Measurements from ENCODE around the gene RAB25. TPM values are rescaled to one million over a fixed set of nuclear protein-coding genes. Genes with fewer than 3 reads are reported as not detected.

Gene RAB25
- polyA plus RNA-seq, 1 donor (not counting 4 experiments of a cell fraction or from before 2014, with no cell fraction given), result 93.4 TPM

- Histone ChIP-seq H3K27ac (ENCODE audit: control insufficient read depth, insufficient read depth, low read length) (no peak overlapping the region), H3K79me2 (ENCODE audit: control insufficient read depth, insufficient read depth, low read length) (no peaks in the 10 kb centered on the region), H3K9me3 (ENCODE audit: control insufficient read depth, low read depth, low read length) (no peaks in the 10 kb centered on the region), H4K20me1 (ENCODE audit: control insufficient read depth, extremely low read depth, insufficient read depth, low read length) (no peaks in the 10 kb centered on the region), H3K9ac (ENCODE audit: control insufficient read depth, extremely low read depth, insufficient read depth, low read length) (no peak overlapping the region), H3K4me1 (ENCODE audit: control insufficient read depth, extremely low read depth, insufficient read depth, low read length) (no peaks in the 10 kb centered on the region), H3K36me3 (ENCODE audit: control insufficient read depth in 2 of 2, extremely low read depth in 1 of 2, insufficient read depth in 2 of 2, low read length in 2 of 2) (no peaks in the 10 kb centered on the region), H3K4me3 (ENCODE audit: control insufficient read depth in 2 of 3, extremely low read depth in 1 of 3, insufficient read depth in 2 of 3, low read depth in 1 of 3, low read length in 3 of 3) (no peak overlapping the region), H3K9me1 (ENCODE audit: control insufficient read depth, extremely low read depth, insufficient read depth, low read length) (no peaks in the 10 kb centered on the region), H3K4me2 (ENCODE audit: control insufficient read depth, extremely low read depth, insufficient read depth, low read depth, low read length) (no peak overlapping the region), H3K27me3 (ENCODE audit: control insufficient read depth, extremely low read depth, insufficient read depth, low read length) (peaks cover 4% of the 10 kb centered on the region), H2AFZ (ENCODE audit: control insufficient read depth, low read length) (no peak overlapping the region)
- DNase-seq (ENCODE audit: low read depth, low spot score) (no peak), FAIRE-seq (no peak)
- TF ChIP-seq EZH2 (IDR thresholded peaks at IDR 0.05; ENCODE audit: low read length) (no peak), CTCF (optimal IDR thresholded peaks at IDR 0.05 in 1 of 3, IDR thresholded peaks at IDR 0.05 in 1 of 3, conservative IDR thresholded peaks at IDR 0.05 in 1 of 3; ENCODE audit: extremely low read depth in 1 of 3, insufficient read depth in 2 of 3, low read length in 3 of 3) (peak; percentile 37 to 58 (median 56))
- dilution Hi-C loops (cut with MboI; ENCODE audit: extremely low pct_ligation_motif_present, low sequenced_read_pairs), result no loop called here
These were observed 35.1 kb upstream of the RAB25 start for GRCh38 chr1:156025876-156026275.

GRCh38 chr1:156026588-156026987 lies 34.4 kb upstream of the RAB25 start:
- no peak for DNase-seq (ENCODE audit: low read depth, low spot score)
- Histone ChIP-seq H2AFZ (ENCODE audit: control insufficient read depth, low read length) (no peak overlapping the region), H3K79me2 (ENCODE audit: control insufficient read depth, insufficient read depth, low read length) (no peaks in the 10 kb centered on the region), H3K9ac (ENCODE audit: control insufficient read depth, extremely low read depth, insufficient read depth, low read length) (no peak overlapping the region), H3K4me3 (ENCODE audit: control insufficient read depth in 2 of 3, extremely low read depth in 1 of 3, insufficient read depth in 2 of 3, low read depth in 1 of 3, low read length in 3 of 3) (no peak overlapping the region), H4K20me1 (ENCODE audit: control insufficient read depth, extremely low read depth, insufficient read depth, low read length) (no peaks in the 10 kb centered on the region), H3K9me3 (ENCODE audit: control insufficient read depth, low read depth, low read length) (no peaks in the 10 kb centered on the region), H3K4me1 (ENCODE audit: control insufficient read depth, extremely low read depth, insufficient read depth, low read length) (no peaks in the 10 kb centered on the region), H3K9me1 (ENCODE audit: control insufficient read depth, extremely low read depth, insufficient read depth, low read length) (no peaks in the 10 kb centered on the region), H3K36me3 (ENCODE audit: control insufficient read depth in 2 of 2, extremely low read depth in 1 of 2, insufficient read depth in 2 of 2, low read length in 2 of 2) (no peaks in the 10 kb centered on the region), H3K27me3 (ENCODE audit: control insufficient read depth, extremely low read depth, insufficient read depth, low read length) (peaks cover 4% of the 10 kb centered on the region), H3K4me2 (ENCODE audit: control insufficient read depth, extremely low read depth, insufficient read depth, low read depth, low read length) (no peak overlapping the region), H3K27ac (ENCODE audit: control insufficient read depth, insufficient read depth, low read length) (no peak overlapping the region)
- FAIRE-seq, result no peak
- no peak for TF ChIP-seq CTCF (optimal IDR thresholded peaks at IDR 0.05 in 1 of 3, IDR thresholded peaks at IDR 0.05 in 1 of 3, conservative IDR thresholded peaks at IDR 0.05 in 1 of 3; ENCODE audit: extremely low read depth in 1 of 3, insufficient read depth in 2 of 3, low read length in 3 of 3)
- TF ChIP-seq EZH2 (IDR thresholded peaks at IDR 0.05; ENCODE audit: low read length), result no peak
- dilution Hi-C loops (cut with MboI; ENCODE audit: extremely low pct_ligation_motif_present, low sequenced_read_pairs), result no loop called here

Measured in keratinocyte (primary cell).